GM18951 (cell line): ENCODE results near the gene TEX35.

ENCODE experiments used
- POLR2A ChIP-seq: IDR thresholded peaks from 4 replicates; pipeline ENCODE4 v1.6.1; 2011; ENCODE audit warnings: mild to moderate bottlenecking; ENCODE audit not compliant: insufficient read length, insufficient read depth; ENCODE audit errors: extremely low read depth
- in situ Hi-C: fragments of 300-500 bp; cut with MboI; formaldehyde crosslinking; loops from one replicate; pipeline ENCODE4 v1.12.0; 2022; ENCODE audit warnings: low sequenced_read_pairs, mixed read lengths, inconsistent platforms; ENCODE audit not compliant: unreplicated experiment

The TEX35 gene

GRCh38 chr1:178530502-178530901 lies 17.6 kb downstream of the TEX35 start:
- no peak for TF ChIP-seq POLR2A
- in situ Hi-C loops: loop anchor here (10.0 to 25.0 kb wide), 3 partner anchors 207 to 832 kb away; partner anchors contain the start of genes AXDND1 and RALGPS2

DNA sequence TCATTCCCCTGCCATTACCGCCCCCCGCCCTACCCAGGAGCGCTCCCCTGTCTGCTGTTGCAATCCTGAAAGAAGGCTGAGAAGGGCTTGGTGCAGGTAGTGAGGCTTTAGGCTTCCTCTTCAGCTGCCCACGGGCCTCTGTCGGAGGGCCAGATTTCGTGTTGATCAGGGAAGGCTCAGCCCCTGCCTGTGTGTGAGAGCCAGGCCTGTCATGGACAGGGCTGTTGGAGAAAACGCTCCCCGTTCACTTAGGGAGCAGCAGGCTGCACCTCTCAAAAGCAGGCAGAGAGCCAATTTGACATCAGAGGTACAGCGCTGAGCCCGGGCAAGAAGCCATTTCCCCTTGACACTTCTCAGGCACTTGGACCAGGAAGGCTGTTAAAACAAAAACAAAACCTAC lies 19.0 kb downstream of the TEX35 start:
- no peak for TF ChIP-seq POLR2A
- in situ Hi-C loops: loop anchor here (10.0 to 25.0 kb wide), 3 partner anchors 205 to 830 kb away; partner anchors contain the start of genes AXDND1 and RALGPS2

DNA sequence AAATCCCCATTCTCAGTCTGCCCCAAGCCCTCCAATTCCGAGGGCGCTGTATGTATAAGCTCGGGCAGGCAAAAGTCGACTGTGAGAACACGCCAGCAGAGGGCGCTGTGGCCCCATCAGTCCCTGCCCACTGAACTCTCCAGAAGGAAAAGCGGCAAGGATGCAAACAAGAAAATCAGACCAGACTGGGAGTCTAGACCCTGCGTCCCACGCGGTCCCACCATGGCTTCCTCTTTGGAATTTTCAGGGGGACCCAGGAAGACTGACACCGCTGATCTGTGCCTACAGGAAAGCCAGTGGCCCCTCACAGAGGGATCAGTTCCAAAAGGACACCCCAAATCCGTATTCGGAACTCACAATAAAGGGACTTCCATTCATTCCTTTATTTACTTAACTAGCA lies 19.5 kb downstream of the TEX35 start:
- no peak for TF ChIP-seq POLR2A
- in situ Hi-C loops: loop anchor here (10.0 to 25.0 kb wide), 3 partner anchors 205 to 830 kb away; partner anchors contain the start of genes AXDND1 and RALGPS2

- no peak for TF ChIP-seq POLR2A
- in situ Hi-C loops: loop anchor here (10.0 to 25.0 kb wide), 3 partner anchors 204 to 829 kb away; partner anchors contain the start of genes AXDND1 and RALGPS2
Observed at GRCh38 chr1:178533121-178533946, 20.4 kb downstream of the TEX35 start.

GRCh38 chr1:178534137-178534868 lies 21.4 kb downstream of the TEX35 start:
- in situ Hi-C loops: loop anchor here (10.0 to 25.0 kb wide), 3 partner anchors 203 to 828 kb away; partner anchors contain the start of genes AXDND1 and RALGPS2
- no peak for TF ChIP-seq POLR2A

GRCh38 chr1:178536329-178536728 lies 23.4 kb downstream of the TEX35 start:
- no peak for TF ChIP-seq POLR2A
- in situ Hi-C loops: loop anchor here (10.0 to 25.0 kb wide), 3 partner anchors 201 to 826 kb away; partner anchors contain the start of genes AXDND1 and RALGPS2

DNA sequence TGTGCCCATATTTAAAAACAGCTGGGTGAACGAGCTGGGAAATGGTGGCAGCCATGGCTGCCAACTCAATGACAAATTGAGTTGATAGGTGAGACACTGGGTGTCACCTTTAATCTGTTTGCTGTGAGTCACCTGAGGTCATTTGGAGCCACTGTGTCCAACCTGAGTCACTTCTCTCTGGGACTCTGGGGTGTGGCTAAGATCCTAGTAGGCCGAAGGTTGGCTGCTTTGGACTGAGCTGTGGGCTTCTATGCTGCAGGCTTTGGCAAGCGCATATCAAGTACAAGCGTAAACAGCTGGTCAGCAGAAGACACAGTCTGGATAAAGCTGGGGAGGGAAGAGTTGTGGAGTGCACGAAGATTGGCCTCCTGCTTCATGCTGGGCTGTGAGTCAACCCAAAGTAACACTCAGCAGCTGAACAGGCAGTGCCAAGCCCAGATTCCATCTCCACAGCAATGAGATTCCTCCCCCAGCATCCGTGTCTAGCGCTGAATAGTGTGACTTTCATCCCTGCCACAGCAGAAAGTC lies 24.0 kb downstream of the TEX35 start:
- TF ChIP-seq POLR2A: no peak
- in situ Hi-C loops: loop anchor here (10.0 to 25.0 kb wide), 3 partner anchors 200 to 825 kb away; partner anchors contain the start of genes AXDND1 and RALGPS2

GRCh38 chr1:178537382-178538090 lies 24.6 kb downstream of the TEX35 start:
- no peak for TF ChIP-seq POLR2A
- in situ Hi-C loops: loop anchor here (10.0 to 25.0 kb wide), 3 partner anchors 200 to 825 kb away; partner anchors contain the start of genes AXDND1 and RALGPS2

GRCh38 chr1:178538192-178538916 lies 25.4 kb downstream of the TEX35 start:
- in situ Hi-C loops: loop anchor here (10.0 to 25.0 kb wide), 3 partner anchors 199 to 824 kb away; partner anchors contain the start of genes AXDND1 and RALGPS2
- TF ChIP-seq POLR2A: no peak

GRCh38 chr1:178539291-178539690 lies 26.4 kb downstream of the TEX35 start:
- no peak for TF ChIP-seq POLR2A
- in situ Hi-C loops: loop anchor here (10.0 to 25.0 kb wide), 3 partner anchors 198 to 823 kb away; partner anchors contain the start of genes AXDND1 and RALGPS2

GRCh38 chr1:178540204-178540603 lies 27.3 kb downstream of the TEX35 start:
- in situ Hi-C loops: loop anchor here (25.0 kb wide), 2 partner anchors 197 to 822 kb away; partner anchors contain the start of genes AXDND1 and RALGPS2

More at GRCh38 chr1:178540204-178540603, 27.3 kb downstream of the TEX35 start:
- no peak for TF ChIP-seq POLR2A
